Central memory CD8-positive, alpha-beta T cell (primary cell): ENCODE data around the gene TMED4.
"Not testable (repeated sequence)": the region's sequence is repeated elsewhere in the genome, so short reads cannot be mapped to it uniquely, and the experiment has no call there.

Source experiments
- ATAC-seq: fragments of 150-1000 bp; cut with Tn5 transposase; replicated peaks from 2 replicates; pipeline ENCODE4 v1.10.0; 2022; ENCODE audit warnings: mild to moderate bottlenecking, moderate FRiP score, moderate number of reproducible peaks; ENCODE audit not compliant: poor library complexity, severe bottlenecking; ENCODE audit errors: extremely low read depth
- DNase-seq, 2 donors: peaks; one replicate each; pipeline ENCODE4 v3.0.0; 2021; ENCODE audit warnings: low spot score in 2 of 2
- H3K27ac Mint-ChIP-seq: one replicate; pipeline ENCODE4 v1.8.0; 2022; ENCODE audit warnings: low read depth, mild to moderate bottlenecking, moderate library complexity, mixed read lengths
- H3K27me3 Mint-ChIP-seq: one replicate; pipeline ENCODE4 v1.8.0; 2022; ENCODE audit warnings: mixed read lengths
- H3K36me3 Mint-ChIP-seq: one replicate; pipeline ENCODE4 v1.8.0; 2022; ENCODE audit warnings: mild to moderate bottlenecking, moderate library complexity, mixed read lengths; ENCODE audit not compliant: insufficient read depth
- H3K4me1 Mint-ChIP-seq: one replicate; pipeline ENCODE4 v1.8.0; 2022; ENCODE audit warnings: mixed read lengths
- H3K4me3 Mint-ChIP-seq: one replicate; pipeline ENCODE4 v1.8.0; 2022; ENCODE audit warnings: mild to moderate bottlenecking, moderate library complexity, mixed read lengths
- H3K9me3 Mint-ChIP-seq: one replicate; pipeline ENCODE4 v1.8.0; 2022; ENCODE audit warnings: mixed read lengths

The TMED4 gene

GRCh38 chr7:44559485-44559884, 22.5 kb downstream of the TMED4 start:
- peaks cover 3% of the 10 kb centered on the region for H3K36me3 Mint-ChIP-seq
- ATAC-seq = no peak
- no peaks in the 10 kb centered on the region for H3K4me1 Mint-ChIP-seq
- H3K9me3 Mint-ChIP-seq = no peaks in the 10 kb centered on the region
- H3K27ac Mint-ChIP-seq = peak overlapping the region; percentile 32
- H3K27me3 Mint-ChIP-seq = no peaks in the 10 kb centered on the region
- DNase-seq = no peak
- H3K4me3 Mint-ChIP-seq = no peak overlapping the region

GRCh38 chr7:44557485-44557884, 24.5 kb downstream of the TMED4 start:
- H3K4me3 Mint-ChIP-seq = no peak overlapping the region
- peaks cover 1% of the 10 kb centered on the region for H3K36me3 Mint-ChIP-seq
- H3K27ac Mint-ChIP-seq = no peak overlapping the region
- H3K27me3 Mint-ChIP-seq = peaks cover 9% of the 10 kb centered on the region
- H3K9me3 Mint-ChIP-seq = no peaks in the 10 kb centered on the region
- H3K4me1 Mint-ChIP-seq = no peaks in the 10 kb centered on the region
- DNase-seq = no peak
- no peak for ATAC-seq

GRCh38 chr7:44555350-44555749, 26.7 kb downstream of the TMED4 start:
- Mint-ChIP-seq H3K4me3 (no peak overlapping the region), H3K27me3 (peaks cover 24% of the 10 kb centered on the region), H3K27ac (no peak overlapping the region), H3K9me3 (no peaks in the 10 kb centered on the region), H3K36me3 (peaks cover 1% of the 10 kb centered on the region), H3K4me1 (no peaks in the 10 kb centered on the region)
- no peak for DNase-seq
- no peak for ATAC-seq

GRCh38 chr7:44552473-44553005, 29.5 kb downstream of the TMED4 start:
- not testable (repeated sequence) for H3K36me3 Mint-ChIP-seq, H3K4me1 Mint-ChIP-seq, H3K27ac Mint-ChIP-seq, H3K9me3 Mint-ChIP-seq, DNase-seq, ATAC-seq, H3K4me3 Mint-ChIP-seq
- peaks cover 48% of the 10 kb centered on the region for H3K27me3 Mint-ChIP-seq

- Mint-ChIP-seq H3K4me3 (no peak overlapping the region), H3K27me3 (peaks cover 69% of the 10 kb centered on the region), H3K27ac (no peak overlapping the region), H3K36me3 (no peaks in the 10 kb centered on the region), H3K4me1 (no peaks in the 10 kb centered on the region), H3K9me3 (no peaks in the 10 kb centered on the region)
- no peak for ATAC-seq
- no peak for DNase-seq
These were observed 32.6 kb downstream of the TMED4 start for GRCh38 chr7:44549457-44549856.

GRCh38 chr7:44548893-44549292, 33.1 kb downstream of the TMED4 start:
- H3K36me3 Mint-ChIP-seq = no peaks in the 10 kb centered on the region
- no peak overlapping the region for H3K4me3 Mint-ChIP-seq
- no peaks in the 10 kb centered on the region for H3K4me1 Mint-ChIP-seq
- H3K27ac Mint-ChIP-seq = no peak overlapping the region
- ATAC-seq (no peak), DNase-seq (no peak)
- H3K27me3 Mint-ChIP-seq = peaks cover 69% of the 10 kb centered on the region
- no peaks in the 10 kb centered on the region for H3K9me3 Mint-ChIP-seq

GRCh38 chr7:44547536-44548231, 34.3 kb downstream of the TMED4 start:
- Mint-ChIP-seq H3K4me3 (no peak overlapping the region), H3K27me3 (peaks cover 62% of the 10 kb centered on the region), H3K36me3 (no peaks in the 10 kb centered on the region), H3K4me1 (no peaks in the 10 kb centered on the region), H3K9me3 (no peaks in the 10 kb centered on the region), H3K27ac (no peak overlapping the region)
- ATAC-seq (no peak), DNase-seq (no peak)

GRCh38 chr7:44541876-44542610, 40.0 kb downstream of the TMED4 start:
- Mint-ChIP-seq H3K36me3 (no peaks in the 10 kb centered on the region), H3K4me3 (no peak overlapping the region), H3K9me3 (no peaks in the 10 kb centered on the region), H3K27ac (no peak overlapping the region), H3K4me1 (no peaks in the 10 kb centered on the region), H3K27me3 (peaks cover 24% of the 10 kb centered on the region)
- ATAC-seq (no peak), DNase-seq (no peak)

- Mint-ChIP-seq H3K4me3 (no peak within 1 kb of the TSS), H3K9me3 (no peaks in the 10 kb centered on the region), H3K36me3 (no peaks in the 10 kb centered on the region), H3K4me1 (no peaks in the 10 kb centered on the region), H3K27me3 (peaks cover 16% of the 10 kb centered on the region), H3K27ac (no peak within 1 kb of the TSS)
- DNase-seq (no peak), ATAC-seq (no peak)
These were observed 40.8 kb downstream of the TMED4 start, which contains the start of gene NPC1L1 for GRCh38 chr7:44541028-44541869. TSS of gene NPC1L1 (minus strand) at chr7:44541330. CDS start at chr7:44541259, 71 bp downstream.

GRCh38 chr7:44540592-44541027, 41.4 kb downstream of the TMED4 start:
- Mint-ChIP-seq H3K27ac (no peak overlapping the region), H3K36me3 (no peaks in the 10 kb centered on the region), H3K9me3 (no peaks in the 10 kb centered on the region), H3K4me1 (peaks cover under 1% of the 10 kb centered on the region), H3K4me3 (no peak overlapping the region), H3K27me3 (peaks cover 10% of the 10 kb centered on the region)
- DNase-seq = no peak
- no peak for ATAC-seq

- Mint-ChIP-seq H3K27ac (no peak overlapping the region), H3K4me3 (no peak overlapping the region), H3K9me3 (no peaks in the 10 kb centered on the region), H3K36me3 (no peaks in the 10 kb centered on the region), H3K4me1 (peaks cover 6% of the 10 kb centered on the region), H3K27me3 (peaks cover 8% of the 10 kb centered on the region)
- DNase-seq = no peak
- no peak for ATAC-seq
These were observed 42.1 kb downstream of the TMED4 start for GRCh38 chr7:44539669-44540506.
